BE2C (cell line): ENCODE measurements around the gene SSPN.

Source experiments
- DNase-seq: peaks from one replicate; pipeline ENCODE4 v3.0.0-alpha.2; 2020
- H3K27me3 ChIP-seq: fragments of 250-450 bp; sonication (Bioruptor Pico); 2 replicates; pipeline ENCODE4 v1.5.1; 2020; ENCODE audit warnings: mild to moderate bottlenecking
- H3K36me3 ChIP-seq: fragments of 250-450 bp; sonication (Bioruptor Pico); 2 replicates; pipeline ENCODE4 v1.5.1; 2020; ENCODE audit warnings: mild to moderate bottlenecking
- H3K4me1 ChIP-seq: fragments of 250-450 bp; sonication (Bioruptor Pico); 2 replicates; pipeline ENCODE4 v1.5.1; 2020
- H3K4me3 ChIP-seq: 2 replicates; pipeline ENCODE4 v1.5.1; 2011; ENCODE audit warnings: low read depth, low read length
- H3K9me3 ChIP-seq: fragments of 250-450 bp; sonication (Bioruptor Pico); 2 replicates; pipeline ENCODE4 v1.5.1; 2020
- CTCF ChIP-seq: IDR thresholded peaks from 2 replicates; pipeline ENCODE4 v1.5.1; 2012; ENCODE audit warnings: mild to moderate bottlenecking, low read depth, low read length

SSPN gene

DNA sequence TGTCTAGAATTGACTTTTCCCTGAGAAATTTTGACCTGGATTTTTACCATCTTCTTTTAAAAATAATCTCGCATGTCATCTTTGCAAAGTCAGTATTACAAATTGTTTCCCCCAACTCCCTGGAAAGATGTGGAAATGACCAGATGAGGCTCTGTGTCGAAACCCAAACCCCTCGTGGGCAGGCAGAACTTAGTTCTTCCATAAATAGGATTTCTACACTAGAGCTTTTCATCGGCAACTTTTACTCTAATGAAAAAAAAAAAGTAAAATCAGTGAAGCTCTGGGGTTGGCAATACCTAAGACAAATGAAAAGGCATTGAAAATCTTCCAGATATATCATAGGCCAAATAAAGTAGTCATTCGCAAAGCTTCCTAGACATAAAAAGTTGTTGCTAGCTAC is 17.0 kb downstream of the SSPN start:
- Histone ChIP-seq H3K36me3 (no peaks in the 10 kb centered on the region), H3K4me1 (no peaks in the 10 kb centered on the region), H3K9me3 (no peaks in the 10 kb centered on the region), H3K4me3 (no peak overlapping the region), H3K27me3 (no peaks in the 10 kb centered on the region)
- TF ChIP-seq CTCF: no peak
- DNase-seq: no peak

GRCh38 chr12:26212988-26213387 is 17.6 kb downstream of the SSPN start:
- Histone ChIP-seq H3K36me3 (no peaks in the 10 kb centered on the region), H3K27me3 (no peaks in the 10 kb centered on the region), H3K4me1 (no peaks in the 10 kb centered on the region), H3K9me3 (no peaks in the 10 kb centered on the region), H3K4me3 (no peak overlapping the region)
- no peak for DNase-seq
- no peak for TF ChIP-seq CTCF

DNA sequence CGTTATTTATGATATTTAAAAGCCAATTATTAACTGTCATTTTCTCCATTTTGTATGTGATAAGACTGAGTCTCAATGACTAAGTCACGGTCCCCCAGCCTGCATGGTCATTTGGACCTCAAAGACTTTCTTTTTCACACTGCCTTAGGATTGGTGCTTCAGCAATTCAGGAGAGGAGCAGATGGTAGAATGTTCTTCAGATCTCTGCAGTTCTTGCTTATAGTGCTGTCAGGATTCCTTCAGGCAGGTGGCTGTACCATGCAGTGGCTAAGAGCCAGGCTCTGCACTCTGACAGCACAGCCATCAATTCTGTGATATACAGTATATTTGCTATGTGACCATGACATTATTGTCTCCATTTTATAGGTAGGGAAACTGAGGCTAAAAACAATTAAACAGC is 18.7 kb downstream of the SSPN start:
- no peak for DNase-seq
- H3K36me3 ChIP-seq: no peaks in the 10 kb centered on the region
- no peaks in the 10 kb centered on the region for H3K4me1 ChIP-seq
- no peaks in the 10 kb centered on the region for H3K27me3 ChIP-seq
- no peaks in the 10 kb centered on the region for H3K9me3 ChIP-seq
- no peak overlapping the region for H3K4me3 ChIP-seq
- TF ChIP-seq CTCF: no peak

- no peak for TF ChIP-seq CTCF
These were observed 24.4 kb downstream of the SSPN start for GRCh38 chr12:26219736-26220135.

GRCh38 chr12:26224657-26225056 is 29.3 kb downstream of the SSPN start:
- Histone ChIP-seq H3K9me3 (no peaks in the 10 kb centered on the region), H3K27me3 (no peaks in the 10 kb centered on the region), H3K4me3 (no peak overlapping the region), H3K4me1 (no peaks in the 10 kb centered on the region), H3K36me3 (no peaks in the 10 kb centered on the region)
- DNase-seq: no peak
- no peak for TF ChIP-seq CTCF

More at GRCh38 chr12:26219736-26220135, 24.4 kb downstream of the SSPN start:
- Histone ChIP-seq H3K36me3 (no peaks in the 10 kb centered on the region), H3K4me3 (no peak overlapping the region), H3K9me3 (no peaks in the 10 kb centered on the region), H3K27me3 (no peaks in the 10 kb centered on the region), H3K4me1 (no peaks in the 10 kb centered on the region)
- no peak for DNase-seq

DNA sequence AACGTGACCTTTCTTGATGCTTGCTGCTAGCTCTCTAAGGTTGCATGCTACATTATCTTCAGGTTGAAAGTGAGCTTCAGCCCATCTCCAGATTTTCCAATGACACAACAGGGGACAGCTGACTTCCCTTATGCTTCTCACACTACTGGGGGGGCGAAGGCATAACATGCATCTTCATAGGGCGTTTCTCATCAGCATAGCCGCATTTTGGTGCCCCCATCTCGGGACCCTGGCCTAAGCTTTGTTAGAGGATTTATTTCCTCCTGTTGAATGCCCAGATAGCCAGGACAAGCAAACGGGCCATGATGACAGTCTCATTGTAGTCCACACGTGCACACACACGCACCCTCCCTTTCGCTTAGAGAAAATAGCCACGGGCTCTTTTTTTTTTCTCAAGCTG is 30.7 kb downstream of the SSPN start:
- Histone ChIP-seq H3K9me3 (no peaks in the 10 kb centered on the region), H3K4me1 (no peaks in the 10 kb centered on the region), H3K27me3 (no peaks in the 10 kb centered on the region), H3K36me3 (no peaks in the 10 kb centered on the region), H3K4me3 (peak overlapping the region; percentile 53)
- no peak for DNase-seq
- TF ChIP-seq CTCF: no peak
